COLO829 (cell line): Measurements from ENCODE around the gene RTN4RL2.
"Not testable (repeated sequence)": the region's sequence is repeated elsewhere in the genome, so short reads cannot be mapped to it uniquely, and the experiment has no call there.

Experiments used
- DNase-seq: peaks from one replicate; pipeline ENCODE4 v3.0.0; 2012; ENCODE audit warnings: low spot score

RTN4RL2 gene

GRCh38 chr11:57432714-57433163 lies 27.6 kb upstream of the RTN4RL2 start:
- no peak for DNase-seq

GRCh38 chr11:57434640-57435546 lies 25.4 kb upstream of the RTN4RL2 start:
- no peak for DNase-seq

- no peak for DNase-seq
Observed at GRCh38 chr11:57436031-57436430, 24.3 kb upstream of the RTN4RL2 start.

DNA sequence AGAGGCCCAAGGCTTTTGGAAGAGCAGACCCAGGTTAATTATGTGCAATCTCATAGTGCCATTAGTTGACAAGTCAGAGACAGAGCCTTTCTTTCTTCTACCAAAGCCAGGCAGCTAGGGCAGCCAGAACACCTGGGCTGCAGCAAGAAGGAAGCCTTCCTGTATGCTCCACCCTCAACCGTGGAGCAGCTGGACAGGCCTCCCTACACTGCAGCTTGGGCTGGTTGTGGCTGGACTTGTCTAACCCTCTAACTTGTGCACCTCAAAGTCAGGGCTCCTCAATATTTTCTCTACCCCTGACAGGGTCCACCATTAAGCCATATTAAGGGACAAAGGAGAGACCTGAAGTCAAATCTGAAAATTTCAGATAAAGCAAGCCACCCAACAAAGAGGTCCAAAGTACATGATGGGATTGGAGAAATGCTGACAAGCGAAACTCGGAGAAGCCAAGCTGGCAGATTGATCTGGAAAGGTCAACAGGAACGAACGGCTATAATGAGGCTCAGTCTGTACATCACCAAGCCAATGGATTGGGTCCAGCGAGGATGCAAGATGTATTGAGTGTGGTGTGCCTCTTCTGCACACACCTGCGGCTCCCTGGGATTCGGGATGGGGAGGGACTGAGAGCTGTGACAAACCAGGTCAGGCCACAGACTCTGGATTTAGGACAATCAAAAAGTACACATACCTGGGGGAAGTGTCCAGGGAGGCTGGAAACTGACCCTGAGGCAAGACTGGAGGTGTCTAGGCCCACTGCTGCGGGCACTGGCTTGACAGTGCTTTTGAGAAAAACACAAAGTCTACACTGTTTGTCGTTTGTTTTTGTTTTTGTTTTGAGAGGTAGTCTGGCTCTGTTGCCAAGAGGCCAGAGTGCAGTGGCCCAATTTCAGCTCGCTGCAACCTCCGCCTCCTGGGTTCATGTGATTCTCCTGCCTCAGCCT lies 21.7 kb upstream of the RTN4RL2 start:
- no peak for DNase-seq

DNA sequence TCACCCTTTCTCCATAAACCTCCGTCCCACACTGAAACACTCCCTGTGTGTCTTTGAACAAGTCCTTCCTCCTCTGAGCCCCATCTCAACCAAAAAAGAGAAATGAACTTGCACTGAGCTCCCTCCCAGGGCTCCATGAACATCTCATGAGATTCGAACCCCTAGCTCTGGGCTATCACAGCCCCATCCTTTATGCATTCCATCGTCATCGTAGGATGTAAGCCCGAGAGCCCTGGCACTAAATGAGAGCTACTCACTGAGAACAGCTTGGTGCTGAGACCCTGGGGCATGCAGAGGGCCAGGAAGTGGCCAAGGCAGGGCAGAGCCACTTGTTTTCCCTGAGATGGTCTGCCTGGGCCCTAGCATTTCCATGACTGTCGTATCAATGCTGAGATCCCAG lies 20.5 kb upstream of the RTN4RL2 start:
- DNase-seq = no peak

DNA sequence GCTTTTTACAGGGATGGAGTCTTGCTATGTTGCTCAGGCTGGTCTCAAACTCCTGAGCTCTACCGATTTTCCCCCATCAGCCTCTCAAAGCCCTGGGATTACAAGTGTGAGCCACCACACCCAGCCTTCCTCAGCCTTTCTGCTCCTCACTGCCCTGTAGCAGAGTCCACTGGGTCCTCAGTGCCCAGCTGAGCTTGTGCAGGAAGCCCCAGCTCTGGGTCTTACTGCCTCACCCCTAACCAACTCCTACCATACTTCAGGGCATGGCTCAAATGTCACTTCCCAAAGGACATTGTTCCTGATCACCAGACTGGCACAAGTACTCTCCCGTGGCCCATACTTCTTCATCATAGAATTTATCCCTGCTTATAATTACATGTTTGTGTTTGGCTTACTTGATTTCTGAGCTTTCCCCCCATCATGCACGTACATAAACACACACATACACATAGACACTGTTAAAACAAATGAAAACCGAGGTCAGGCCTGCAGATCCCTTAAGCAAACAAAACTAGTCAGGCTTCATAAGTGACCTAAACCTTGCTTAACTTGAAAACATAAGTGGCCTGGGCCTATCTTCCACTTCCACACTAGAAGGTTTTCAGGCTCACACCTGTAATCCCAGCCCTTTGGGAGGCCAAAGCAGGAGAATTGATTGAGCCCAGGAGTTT lies 19.4 kb upstream of the RTN4RL2 start:
- no peak for DNase-seq

- no peak for DNase-seq
Observed at GRCh38 chr11:57444362-57445121, 15.8 kb upstream of the RTN4RL2 start.

DNA sequence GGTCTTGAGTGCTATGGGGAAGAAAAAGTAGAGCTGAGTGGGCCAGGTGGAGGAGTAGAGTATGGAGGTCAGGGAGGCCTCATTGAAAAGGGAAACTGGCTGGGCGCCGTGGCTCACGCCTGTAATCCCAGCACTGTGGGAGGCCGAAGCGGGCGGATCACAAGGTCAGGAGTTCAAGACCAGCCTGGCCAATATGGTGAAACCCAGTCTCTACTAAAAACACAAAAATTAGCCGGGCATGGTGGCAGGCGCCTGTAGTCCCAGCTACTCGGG lies 15.3 kb upstream of the RTN4RL2 start:
- DNase-seq = not testable (repeated sequence)

- no peak for DNase-seq
Observed at GRCh38 chr11:57446055-57446454, 14.3 kb upstream of the RTN4RL2 start.

DNA sequence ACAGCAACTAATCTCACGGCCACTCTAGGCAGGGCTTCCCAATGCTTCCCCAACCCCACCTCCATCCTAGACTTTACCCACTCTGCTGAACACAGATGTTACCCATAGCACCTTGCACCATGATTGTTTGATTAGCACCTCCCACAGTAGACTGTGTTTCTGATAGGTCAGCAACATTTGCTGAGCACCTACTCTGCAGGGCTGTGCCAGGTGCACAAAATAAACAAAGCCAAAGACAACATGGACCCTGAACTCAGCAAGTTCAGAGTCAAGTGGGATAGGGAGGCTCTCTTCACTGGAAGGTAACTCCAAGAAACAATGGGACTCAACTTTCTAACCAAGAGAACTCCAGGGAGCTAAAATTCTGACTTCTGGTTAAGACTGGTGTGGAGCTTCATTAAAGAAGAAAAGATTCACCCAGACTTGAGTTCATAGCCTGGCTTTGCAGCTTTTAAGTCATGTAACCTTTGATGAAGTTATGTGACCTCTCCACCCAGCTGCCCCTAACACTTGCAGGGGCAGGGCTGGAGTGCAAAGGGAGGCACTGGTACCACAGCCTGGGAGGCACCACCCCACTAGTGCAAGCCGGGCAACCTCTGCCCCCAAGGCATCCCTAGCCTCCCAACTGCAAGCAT lies 6.7 kb upstream of the RTN4RL2 start:
- DNase-seq = no peak

GRCh38 chr11:57456960-57457642 lies 3.2 kb upstream of the RTN4RL2 start:
- peak; percentile 85 for DNase-seq

DNA sequence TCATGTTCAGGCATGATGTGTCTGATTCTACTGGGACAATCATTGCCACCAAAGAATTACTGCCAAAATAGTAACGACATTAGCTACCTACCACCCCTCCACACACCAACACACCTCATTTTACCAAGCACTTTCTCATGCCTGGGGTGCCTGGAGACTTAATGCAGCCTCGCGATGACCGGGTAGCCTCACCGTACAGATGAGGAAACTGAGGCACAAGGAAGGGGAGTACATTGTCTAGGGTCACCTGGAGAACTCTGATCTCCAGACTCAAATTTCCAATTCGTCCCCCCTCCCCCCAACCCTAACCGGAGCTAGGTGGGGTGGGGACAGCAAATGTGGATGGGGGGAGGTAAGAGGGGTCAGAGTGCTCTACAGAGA lies 2.7 kb upstream of the RTN4RL2 start:
- no peak for DNase-seq

- DNase-seq = no peak
Observed at GRCh38 chr11:57458060-57458409, 2.3 kb upstream of the RTN4RL2 start.

GRCh38 chr11:57458410-57459163 lies 1.7 kb upstream of the RTN4RL2 start:
- DNase-seq = peak; percentile 50

DNA sequence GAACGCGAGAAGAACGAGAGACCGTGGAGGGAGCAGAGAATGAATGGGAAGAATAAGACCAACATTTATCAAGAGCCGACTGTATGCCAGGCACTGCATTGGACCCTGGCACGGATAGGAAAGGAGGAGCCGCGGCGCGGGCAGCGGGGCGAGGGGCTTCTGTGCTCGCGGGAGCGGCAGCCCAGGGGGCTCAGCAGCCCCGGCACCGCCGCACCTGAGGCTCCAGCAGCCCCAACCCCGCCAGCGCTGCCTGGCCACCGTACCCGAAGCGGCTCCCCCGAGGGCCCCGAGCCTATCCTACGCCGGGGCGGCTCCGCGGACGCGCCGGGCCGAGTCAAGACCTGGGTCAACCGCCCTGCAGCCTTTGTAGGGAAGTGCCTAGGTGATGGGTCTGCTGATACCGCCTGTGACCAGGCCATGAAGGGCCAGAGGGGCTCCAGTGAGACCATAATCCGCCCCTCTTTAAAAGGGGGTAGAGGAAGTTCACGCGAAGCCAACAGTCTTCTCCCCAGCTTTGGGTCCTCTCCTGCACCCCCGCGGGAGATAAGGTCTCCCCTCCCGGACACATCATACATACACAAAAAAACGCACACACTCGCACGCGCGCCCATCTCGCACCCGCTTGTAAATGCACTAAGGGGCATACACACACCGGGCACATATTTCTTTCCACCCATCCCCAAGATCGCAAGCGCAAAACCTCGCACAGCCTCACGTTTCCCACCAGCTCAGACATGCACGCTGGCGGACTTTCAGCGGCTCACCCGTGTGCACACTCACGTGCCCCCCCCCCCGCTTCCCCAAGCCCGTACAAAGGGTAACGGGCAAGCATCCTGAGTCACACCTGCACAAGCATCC lies 935 bp upstream of the RTN4RL2 start:
- DNase-seq = no peak

- DNase-seq = no peak
Observed at GRCh38 chr11:57460758-57461749, 726 bp downstream of the RTN4RL2 start.

DNA sequence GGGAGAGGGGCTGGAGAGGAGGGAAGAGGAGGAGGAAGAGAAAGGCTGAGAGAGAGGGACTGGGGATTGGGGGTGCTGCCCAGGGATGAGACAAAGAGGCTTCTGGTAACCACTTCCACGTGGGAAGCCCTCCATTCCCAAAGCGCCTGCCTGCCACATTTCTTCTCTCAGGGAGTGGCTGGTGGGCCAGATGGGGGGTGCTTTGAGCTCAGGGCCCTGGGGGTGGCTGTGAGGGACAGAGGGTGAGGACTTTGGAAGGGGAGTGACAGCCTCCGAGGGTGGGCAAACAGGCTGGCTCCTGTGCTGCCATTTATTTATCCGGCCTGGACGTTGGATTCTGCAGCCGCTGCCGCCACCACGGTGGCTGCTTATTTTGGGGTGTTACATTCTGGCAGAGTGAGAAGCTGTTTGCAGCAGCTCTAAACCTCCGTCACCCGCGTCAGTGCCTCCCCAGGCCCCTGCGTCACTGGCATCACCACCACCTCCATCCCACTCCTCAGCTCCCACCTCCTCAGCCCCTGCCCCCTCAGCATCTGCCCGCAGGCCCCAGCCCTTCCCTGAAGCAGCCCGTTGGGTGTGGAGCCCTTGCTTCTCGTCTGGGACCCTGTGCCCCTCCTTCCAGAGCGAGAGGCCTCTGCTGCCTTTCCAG lies 1.6 kb downstream of the RTN4RL2 start:
- no peak for DNase-seq
